OCI-LY3 (cell line): ENCODE results near the gene TACC3.

Source experiments
- CTCF ChIP-seq: fragments of 200-600, 300-600 bp; sonication (generic); IDR thresholded peaks from 2 replicates; pipeline ENCODE4 v1.5.1; 2014; ENCODE audit warnings: antibody characterized with exemption, low read length, low read depth
- EZH2phosphoT487 ChIP-seq: fragments of 200-600 bp; shearing (Covaris generic); IDR thresholded peaks from 2 replicates; pipeline ENCODE4 v1.6.1; 2018; ENCODE audit warnings: antibody characterized with exemption, mixed run types, low read depth

- TF ChIP-seq CTCF (no peak), EZH2phosphoT487 (no peak)
Observed at GRCh38 chr4:1787411-1788077, 66.2 kb downstream of the TACC3 start.
